HepG2 (cell line): ENCODE measurements around the gene PRKCZ. TPM values are rescaled to one million over a fixed set of nuclear protein-coding genes. Genes with fewer than 3 reads are reported as not detected.

ENCODE experiments used
- ATF3 ChIP-seq: sonication (generic); formaldehyde crosslinking; IDR thresholded peaks from 2 replicates; pipeline ENCODE4 v1.4.0; 2020; ENCODE audit warnings: missing genetic modification reagents
- DZIP1 ChIP-seq: sonication (generic); formaldehyde crosslinking; IDR thresholded peaks from 2 replicates; pipeline ENCODE4 v1.5.0; 2020; ENCODE audit warnings: mild to moderate bottlenecking, missing genetic modification reagents
- HMGXB3 ChIP-seq: sonication (generic); formaldehyde crosslinking; IDR thresholded peaks from 2 replicates; pipeline ENCODE4 v1.4.0; 2020; ENCODE audit warnings: missing genetic modification reagents, borderline replicate concordance
- KLF15 ChIP-seq: sonication (generic); formaldehyde crosslinking; IDR thresholded peaks from 2 replicates; pipeline ENCODE4 v1.8.1; 2023; ENCODE audit warnings: borderline replicate concordance, mild to moderate bottlenecking, inconsistent platforms, missing genetic modification reagents, mixed read lengths
- LBX2 ChIP-seq: sonication (generic); formaldehyde crosslinking; IDR thresholded peaks from 2 replicates; pipeline ENCODE4 v1.5.0; 2020; ENCODE audit warnings: missing genetic modification reagents, mild to moderate bottlenecking, borderline replicate concordance
- MAFK ChIP-seq, 2 experiments: IDR thresholded peaks in 1 of 2; conservative IDR thresholded peaks in 1 of 2; 2 replicates each; pipeline ENCODE4 v1.6.1; 2011; ENCODE audit warnings: improper control_type of control experiment in 2 of 2, low read length in 2 of 2
- MZF1 ChIP-seq: sonication (generic); formaldehyde crosslinking; IDR thresholded peaks from 2 replicates; pipeline ENCODE4 v1.8.1; 2023; ENCODE audit warnings: mild to moderate bottlenecking, missing genetic modification reagents, borderline replicate concordance
- NFYB ChIP-seq: sonication (generic); formaldehyde crosslinking; IDR thresholded peaks from 2 replicates; pipeline ENCODE4 v1.4.0; 2020; ENCODE audit warnings: missing genetic modification reagents
- PCBP2 ChIP-seq: fragments of 200-400 bp; formaldehyde crosslinking; optimal IDR thresholded peaks from 2 replicates; pipeline ENCODE3; 2018; ENCODE audit warnings: low read length, low read depth; ENCODE audit not compliant: poor library complexity, severe bottlenecking
- REXO4 ChIP-seq: sonication (generic); formaldehyde crosslinking; IDR thresholded peaks from 2 replicates; pipeline ENCODE4 v1.8.0; 2022; ENCODE audit warnings: missing genetic modification reagents, mild to moderate bottlenecking, borderline replicate concordance
- SOX5 ChIP-seq: IDR thresholded peaks from 2 replicates; pipeline ENCODE4 v1.6.1; 2016; ENCODE audit warnings: borderline replicate concordance
- TOPORS ChIP-seq: sonication (generic); formaldehyde crosslinking; IDR thresholded peaks from 2 replicates; pipeline ENCODE4 v1.8.0; 2023; ENCODE audit warnings: mild to moderate bottlenecking, missing genetic modification reagents
- polyA plus RNA-seq, 8 experiments: library from polyadenylated mRNA; depleted of rRNA in 3 of 8; stranded (reverse) in 7 of 8; unstranded in 1 of 8; fragments of >200 nt; fragmentation: Illumina TruSeq in 4 of 8; extraction: Trizol in 4 of 8; gene quantifications; 2 replicates each; pipeline versions ENCODE4 v1.2.1 to v1.2.3, GENCODE V29; 2011 to 2016; ENCODE audit warnings: low read depth in 4 of 8, missing spikeins in 1 of 8, mixed read lengths in 1 of 8; ENCODE audit not compliant: insufficient read depth in 1 of 8
- total RNA-seq, 5 experiments: library from RNA; depleted of rRNA; stranded (reverse); fragments of >200 nt; fragmentation: Illumina TruSeq; extraction: Trizol; gene quantifications; 2 replicates each; pipeline ENCODE4 v1.2.3, GENCODE V29; 2016; ENCODE audit warnings: low read depth in 1 of 5
- TF ChIP-seq, protein P1 (sequence below): sonication (generic); formaldehyde crosslinking; IDR thresholded peaks from 2 replicates; pipeline ENCODE4 v1.4.0; 2020; ENCODE audit warnings: missing genetic modification reagents

Gene PRKCZ
- total and polyA plus RNA-seq, 2 of the 13 experiments (the other 11 are each of a cell fraction or from before 2014, with no cell fraction given) = 34.7 to 85.2 TPM

- TF ChIP-seq HMGXB3 (no peak), KLF15 (CRISPR knock-in tag) (no peak), SOX5 (no peak; the same call in 1 of the 2 replicates), NFYB (CRISPR knock-in tag) (no peak), MZF1 (CRISPR knock-in tag) (no peak), MAFK (conservative IDR thresholded peaks at IDR 0.05 in 1 of 2, IDR thresholded peaks at IDR 0.05 in 1 of 2; ENCODE audit: low read length in 2 of 2) (no peak), TOPORS (CRISPR knock-in tag) (peak; percentile 35; the same call in 1 of the 2 replicates), LBX2 (CRISPR knock-in tag) (no peak), REXO4 (CRISPR knock-in tag) (no peak), DZIP1 (CRISPR knock-in tag) (0 out of 2 replicates have a peak, but pooled peaks have one; percentile 29), ATF3 (CRISPR knock-in tag) (no peak), PCBP2 (no peak)
- TF ChIP-seq, protein P1, sequence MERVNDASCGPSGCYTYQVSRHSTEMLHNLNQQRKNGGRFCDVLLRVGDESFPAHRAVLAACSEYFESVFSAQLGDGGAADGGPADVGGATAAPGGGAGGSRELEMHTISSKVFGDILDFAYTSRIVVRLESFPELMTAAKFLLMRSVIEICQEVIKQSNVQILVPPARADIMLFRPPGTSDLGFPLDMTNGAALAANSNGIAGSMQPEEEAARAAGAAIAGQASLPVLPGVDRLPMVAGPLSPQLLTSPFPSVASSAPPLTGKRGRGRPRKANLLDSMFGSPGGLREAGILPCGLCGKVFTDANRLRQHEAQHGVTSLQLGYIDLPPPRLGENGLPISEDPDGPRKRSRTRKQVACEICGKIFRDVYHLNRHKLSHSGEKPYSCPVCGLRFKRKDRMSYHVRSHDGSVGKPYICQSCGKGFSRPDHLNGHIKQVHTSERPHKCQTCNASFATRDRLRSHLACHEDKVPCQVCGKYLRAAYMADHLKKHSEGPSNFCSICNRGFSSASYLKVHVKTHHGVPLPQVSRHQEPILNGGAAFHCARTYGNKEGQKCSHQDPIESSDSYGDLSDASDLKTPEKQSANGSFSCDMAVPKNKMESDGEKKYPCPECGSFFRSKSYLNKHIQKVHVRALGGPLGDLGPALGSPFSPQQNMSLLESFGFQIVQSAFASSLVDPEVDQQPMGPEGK (CRISPR knock-in tag) = peak; percentile 93
Measured at GRCh38 chr1:2134621-2135307, 84.6 kb downstream of the PRKCZ start (continued).
